GM12892 (cell line): Measurements from ENCODE around the gene TENM3.

Experiments
- POLR2A ChIP-seq: IDR thresholded peaks from 2 replicates; pipeline ENCODE4 v1.6.1; 2011; ENCODE audit warnings: low read depth, low read length, control low read depth
- POLR2AphosphoS5 ChIP-seq: IDR thresholded peaks from 2 replicates; pipeline ENCODE4 v1.6.1; 2011; ENCODE audit warnings: low read depth, low read length, control low read depth
- TAF1 ChIP-seq: IDR thresholded peaks from 2 replicates; pipeline ENCODE4 v1.6.1; 2011; ENCODE audit warnings: low read depth, mild to moderate bottlenecking, control low read depth, low read length, borderline replicate concordance

DNA sequence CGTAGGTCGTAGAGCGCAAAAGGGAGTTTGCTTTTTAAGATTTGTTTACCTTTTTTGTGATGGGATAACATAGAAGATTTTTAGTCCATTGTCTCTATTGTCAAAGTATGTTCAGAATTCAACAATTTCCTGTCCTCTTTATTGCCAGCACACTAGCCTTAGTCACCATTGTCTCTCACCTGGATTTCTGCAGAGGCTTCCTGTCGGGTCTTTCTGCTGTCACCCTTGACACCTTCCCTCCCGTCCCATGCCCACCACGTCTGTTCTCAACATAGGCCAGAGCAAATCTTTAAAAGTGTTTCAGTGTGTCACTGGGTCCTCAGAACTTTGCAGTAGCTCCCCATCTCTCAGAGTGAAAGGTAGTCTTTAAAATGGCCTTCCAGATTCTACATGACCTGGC lies 323.9 kb downstream of the TENM3 start:
- TF ChIP-seq POLR2A (no peak), TAF1 (no peak), POLR2AphosphoS5 (no peak)
